Stimulated activated naive CD4-positive, alpha-beta T cell treated with Interleukin-2 at 50 U/mL for 16 hours (primary cell): Measurements from ENCODE around the gene RHOG.
A peak's percentile ranks its signal among the peaks of the same experiment; 100 is the strongest.
"Not testable (repeated sequence)": the region's sequence is repeated elsewhere in the genome, so short reads cannot be mapped to it uniquely, and the experiment has no call there.

Source experiments
- DNase-seq: peaks from one replicate; lab custom pipeline; 2025; lab: John Stamatoyannopoulos, UW

RHOG gene

GRCh38 chr11:3834349-3834663 lies 6.5 kb downstream of the RHOG start:
- DNase-seq = no peak

GRCh38 chr11:3833449-3833848 lies 7.3 kb downstream of the RHOG start:
- no peak for DNase-seq

- DNase-seq = no peak
Measured at GRCh38 chr11:3832816-3833215, 7.9 kb downstream of the RHOG start.

- no peak for DNase-seq
Measured at GRCh38 chr11:3831378-3832239, 9.2 kb downstream of the RHOG start.

- DNase-seq = no peak
Measured at GRCh38 chr11:3830730-3831129, 10.0 kb downstream of the RHOG start.

- DNase-seq = no peak
Measured at GRCh38 chr11:3830088-3830487, 10.7 kb downstream of the RHOG start.

- DNase-seq = no peak
Measured at GRCh38 chr11:3827434-3828186, 13.1 kb downstream of the RHOG start.

GRCh38 chr11:3826721-3827120 lies 14.0 kb downstream of the RHOG start:
- DNase-seq = no peak

- DNase-seq = no peak
Measured at GRCh38 chr11:3825473-3826154, 15.1 kb downstream of the RHOG start.

- DNase-seq = peak; percentile 72
Measured at GRCh38 chr11:3824714-3825472, 15.9 kb downstream of the RHOG start.

- DNase-seq = no peak
Measured at GRCh38 chr11:3823762-3824506, 16.8 kb downstream of the RHOG start.

GRCh38 chr11:3823303-3823702 lies 17.5 kb downstream of the RHOG start:
- no peak for DNase-seq

GRCh38 chr11:3822312-3822711 lies 18.4 kb downstream of the RHOG start:
- no peak for DNase-seq

- DNase-seq = no peak
Measured at GRCh38 chr11:3820971-3821370, 19.8 kb downstream of the RHOG start.

GRCh38 chr11:3817181-3817800 lies 23.5 kb downstream of the RHOG start:
- no peak for DNase-seq

- DNase-seq = no peak
Measured at GRCh38 chr11:3816673-3817072, 24.1 kb downstream of the RHOG start.

- DNase-seq = no peak
Measured at GRCh38 chr11:3815845-3816244, 24.9 kb downstream of the RHOG start.

GRCh38 chr11:3814832-3815231 lies 25.9 kb downstream of the RHOG start:
- not testable (repeated sequence) for DNase-seq

- no peak for DNase-seq
Measured at GRCh38 chr11:3810951-3811350, 29.8 kb downstream of the RHOG start.

GRCh38 chr11:3810446-3810845 lies 30.3 kb downstream of the RHOG start:
- DNase-seq = no peak

GRCh38 chr11:3809624-3809928 lies 31.2 kb downstream of the RHOG start:
- no peak for DNase-seq
